ENCODE results near the gene SCAND1. TPM values are rescaled to one million over a fixed set of nuclear protein-coding genes. Genes with fewer than 3 reads are reported as not detected.
A peak's percentile ranks its signal among the peaks of the same experiment; 100 is the strongest.

The SCAND1 gene
- total and polyA plus RNA-seq, 9 of the 15 experiments (the other 6 are each of a cell fraction or from before 2014, with no cell fraction given): 0.08 to 94.0 (median 5.8) TPM

DNA sequence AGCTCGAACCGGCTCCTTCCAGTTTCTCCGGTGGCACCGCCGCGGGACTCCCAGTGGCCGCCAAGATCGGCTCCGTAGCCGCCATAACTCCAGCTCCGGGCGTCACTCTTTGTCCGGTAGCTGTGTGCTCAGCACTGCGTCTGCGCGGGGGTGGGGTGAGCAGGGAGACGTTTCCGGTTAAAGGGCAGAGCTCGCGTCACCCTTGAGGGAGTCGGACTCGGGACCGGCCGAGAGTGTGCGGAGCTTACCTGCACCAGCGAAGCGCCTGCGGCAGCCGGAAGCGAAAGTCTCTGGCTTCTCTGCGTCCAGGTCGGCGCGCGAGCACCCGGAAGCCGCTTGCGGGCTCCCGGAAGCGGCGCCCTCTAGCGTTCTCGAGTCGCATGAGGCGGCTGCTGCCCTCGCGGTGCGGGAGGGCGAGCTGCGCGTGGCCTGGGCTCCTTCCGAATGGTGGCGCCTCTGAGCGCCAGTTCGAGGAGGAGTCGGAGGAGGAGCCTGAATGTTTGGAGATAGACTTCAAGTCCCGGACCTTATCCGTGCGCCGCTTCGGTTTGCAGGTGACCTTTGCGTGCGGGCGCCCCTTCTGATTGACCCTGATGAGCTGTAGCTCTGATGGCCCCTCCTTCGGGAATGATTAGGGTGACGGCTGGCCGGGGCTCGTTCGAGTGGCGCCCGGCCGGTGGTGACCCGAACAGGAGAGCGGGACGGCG lies at the start of gene SCAND1 (continued):
- TF ChIP-seq GMEB1 (CRISPR knock-in tag; IDR thresholded peaks at IDR 0.05): peak; percentile 59
- TF ChIP-seq ZNF347 (CRISPR knock-in tag; IDR thresholded peaks at IDR 0.05; ENCODE audit: low read depth): no peak
- peak; percentile 90; the same call in 1 of the 2 replicates for TF ChIP-seq TOE1 (IDR thresholded peaks at IDR 0.05; ENCODE audit: borderline replicate concordance)
- TF ChIP-seq TOE1 (CRISPR knock-in tag; IDR thresholded peaks at IDR 0.05; ENCODE audit: borderline replicate concordance, low read depth): 0 out of 2 replicates have a peak, but pooled peaks have one; percentile 78
- TF ChIP-seq HNRNPLL (IDR thresholded peaks at IDR 0.05; ENCODE audit: low read depth, low read length, poor library complexity, severe bottlenecking): peak; percentile 87
- TF ChIP-seq, protein P1, sequence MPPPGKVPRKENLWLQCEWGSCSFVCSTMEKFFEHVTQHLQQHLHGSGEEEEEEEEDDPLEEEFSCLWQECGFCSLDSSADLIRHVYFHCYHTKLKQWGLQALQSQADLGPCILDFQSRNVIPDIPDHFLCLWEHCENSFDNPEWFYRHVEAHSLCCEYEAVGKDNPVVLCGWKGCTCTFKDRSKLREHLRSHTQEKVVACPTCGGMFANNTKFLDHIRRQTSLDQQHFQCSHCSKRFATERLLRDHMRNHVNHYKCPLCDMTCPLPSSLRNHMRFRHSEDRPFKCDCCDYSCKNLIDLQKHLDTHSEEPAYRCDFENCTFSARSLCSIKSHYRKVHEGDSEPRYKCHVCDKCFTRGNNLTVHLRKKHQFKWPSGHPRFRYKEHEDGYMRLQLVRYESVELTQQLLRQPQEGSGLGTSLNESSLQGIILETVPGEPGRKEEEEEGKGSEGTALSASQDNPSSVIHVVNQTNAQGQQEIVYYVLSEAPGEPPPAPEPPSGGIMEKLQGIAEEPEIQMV (tag; conservative IDR thresholded peaks at IDR 0.05; ENCODE audit: low read depth): peak; percentile 85
- TF ChIP-seq MYC (IDR thresholded peaks at IDR 0.05; ENCODE audit: low read depth, low read length): peak; percentile 99
- TF ChIP-seq MYC (CRISPR knock-in tag; IDR thresholded peaks at IDR 0.05; ENCODE audit: borderline replicate concordance, low read depth): peak; percentile 74; the same call in 1 of the 2 replicates
- TF ChIP-seq HIVEP1 (CRISPR knock-in tag; IDR thresholded peaks at IDR 0.05): no peak
- no peak for TF ChIP-seq RBM14 (IDR thresholded peaks at IDR 0.05; ENCODE audit: borderline replicate concordance, insufficient read depth, low read depth, low read length)
- TF ChIP-seq SIN3B (IDR thresholded peaks at IDR 0.05; ENCODE audit: low read depth): peak; percentile 84
- TF ChIP-seq ZNF431 (CRISPR knock-in tag; IDR thresholded peaks at IDR 0.05): no peak; the same call in 1 of the 2 replicates
- TF ChIP-seq ZFP36 (IDR thresholded peaks at IDR 0.05; ENCODE audit: low read depth, low read length, partially characterized antibody): no peak
- no peak for TF ChIP-seq MYNN (IDR thresholded peaks at IDR 0.05)
- TF ChIP-seq MYNN (CRISPR knock-in tag; IDR thresholded peaks at IDR 0.05): no peak
- TF ChIP-seq IFI16 (CRISPR knock-in tag; IDR thresholded peaks at IDR 0.05): no peak
- no peak for TF ChIP-seq BCL6 (CRISPR knock-in tag; IDR thresholded peaks at IDR 0.05)
- no peak for TF ChIP-seq ZNF696 (CRISPR knock-in tag; conservative IDR thresholded peaks at IDR 0.05)
- no peak for TF ChIP-seq ZNF785 (CRISPR knock-in tag; IDR thresholded peaks at IDR 0.05)
- no peak for TF ChIP-seq NR2F6 (CRISPR knock-in tag; IDR thresholded peaks at IDR 0.05)
- TF ChIP-seq ETV1 (tag; conservative IDR thresholded peaks at IDR 0.05; ENCODE audit: low read depth): peak; percentile 91
- no peak for TF ChIP-seq ZNF23 (CRISPR knock-in tag; IDR thresholded peaks at IDR 0.05)
- peak; percentile 31; the same call in 1 of the 2 replicates for TF ChIP-seq SAFB (IDR thresholded peaks at IDR 0.05; ENCODE audit: borderline replicate concordance, low read depth, low read length)

Data from K562 (cell line).